ENCODE measurements around the gene UTS2R. TPM values are rescaled to one million over a fixed set of nuclear protein-coding genes. Genes with fewer than 3 reads are reported as not detected.

UTS2R gene
- polyA plus RNA-seq, 1 of the 3 experiments (the other 2 are of a cell fraction) = not detected

DNA sequence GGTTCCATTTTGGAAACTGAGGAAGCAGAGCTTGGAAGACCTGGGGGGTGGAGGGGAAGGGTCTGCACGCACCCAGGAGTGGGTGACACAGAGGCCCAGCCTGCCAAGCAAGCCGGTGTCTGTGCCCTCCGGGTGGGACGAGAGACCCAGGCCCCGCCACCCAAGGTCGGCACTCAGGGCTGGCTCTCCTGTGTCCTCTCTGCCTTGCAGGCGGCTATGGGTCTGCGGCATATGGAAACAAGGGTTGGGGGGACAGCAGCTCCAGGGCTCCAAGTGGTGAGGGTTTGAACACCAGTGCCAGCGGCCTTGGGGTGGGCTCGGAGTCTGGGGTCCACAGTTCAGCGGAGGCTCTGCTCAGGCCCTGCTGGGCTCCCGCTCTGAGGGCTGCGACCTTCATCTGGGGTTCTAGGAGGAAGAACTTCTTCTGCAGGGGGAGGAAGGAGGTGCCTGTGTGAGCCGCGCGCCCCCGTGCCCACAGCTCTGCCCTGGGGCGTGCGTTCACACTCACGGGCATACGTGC lies 49.6 kb upstream of the UTS2R start (continued):
- TF ChIP-seq YY1 (IDR thresholded peaks at IDR 0.05; ENCODE audit: low read depth) = no peak

GRCh38 chr17:82322526-82323453 lies 48.8 kb upstream of the UTS2R start:
- no peak for DNase-seq
- Histone ChIP-seq H3K9ac (no peak overlapping the region), H3K4me3 (ENCODE audit: low read depth in 2 of 2, low read length in 1 of 2) (no peak overlapping the region), H3K36me3 (replicated peaks in 1 of 2; ENCODE audit: control insufficient read depth in 1 of 2, insufficient read depth in 2 of 2, low read length in 1 of 2) (no peaks in the 10 kb centered on the region), H3F3A (replicated peaks; ENCODE audit: insufficient read depth) (peaks cover 20% of the 10 kb centered on the region), H3K9me2 (no peaks in the 10 kb centered on the region), H3K4me1 (ENCODE audit: control insufficient read depth in 1 of 2, insufficient read depth in 2 of 2, low read depth in 1 of 2, low read length in 1 of 2) (peaks cover 5 to 14% of the 10 kb centered on the region in 2 experiments; a peak in 3 of 4 replicates), H3K79me2 (ENCODE audit: insufficient read depth) (no peaks in the 10 kb centered on the region), H2AFZ (ENCODE audit: low read depth) (no peak overlapping the region), H3K9me3 (no peaks in the 10 kb centered on the region), H4K20me1 (ENCODE audit: insufficient read depth) (no peaks in the 10 kb centered on the region), H3K4me2 (no peak overlapping the region), H3K27ac (ENCODE audit: low read depth in 2 of 2, low read length in 1 of 2) (no peak overlapping the region), H3K27me3 (ENCODE audit: insufficient read depth) (peaks cover 17% of the 10 kb centered on the region; the same call in 1 of the 2 replicates)
- ChIA-PET CTCF (interaction anchor here (0.7 to 9.9 kb wide), 23 partner anchors 10 to 292 kb away, joined by 3 to 184 read pairs (median 4); partner anchors contain the start of genes SECTM1 and SLC16A3), POLR2A (no interaction called here)
- WGBS (ENCODE audit: low lambda C conversion rate) = 75% methylated on average over 24 of the region's 28 CpGs
- TF ChIP-seq YY1 (IDR thresholded peaks at IDR 0.05; ENCODE audit: low read depth) = no peak
- TF ChIP-seq EZH2phosphoT487 (IDR thresholded peaks at IDR 0.05; ENCODE audit: borderline replicate concordance, low read depth) = no peak
- TF ChIP-seq TAF1 (IDR thresholded peaks at IDR 0.05; ENCODE audit: borderline replicate concordance, low read depth, low read length) = no peak
- no peak for TF ChIP-seq EP300 (IDR thresholded peaks at IDR 0.05; ENCODE audit: borderline replicate concordance in 1 of 2, low read depth in 1 of 2, low read length in 1 of 2)
- TF ChIP-seq, protein P1, sequence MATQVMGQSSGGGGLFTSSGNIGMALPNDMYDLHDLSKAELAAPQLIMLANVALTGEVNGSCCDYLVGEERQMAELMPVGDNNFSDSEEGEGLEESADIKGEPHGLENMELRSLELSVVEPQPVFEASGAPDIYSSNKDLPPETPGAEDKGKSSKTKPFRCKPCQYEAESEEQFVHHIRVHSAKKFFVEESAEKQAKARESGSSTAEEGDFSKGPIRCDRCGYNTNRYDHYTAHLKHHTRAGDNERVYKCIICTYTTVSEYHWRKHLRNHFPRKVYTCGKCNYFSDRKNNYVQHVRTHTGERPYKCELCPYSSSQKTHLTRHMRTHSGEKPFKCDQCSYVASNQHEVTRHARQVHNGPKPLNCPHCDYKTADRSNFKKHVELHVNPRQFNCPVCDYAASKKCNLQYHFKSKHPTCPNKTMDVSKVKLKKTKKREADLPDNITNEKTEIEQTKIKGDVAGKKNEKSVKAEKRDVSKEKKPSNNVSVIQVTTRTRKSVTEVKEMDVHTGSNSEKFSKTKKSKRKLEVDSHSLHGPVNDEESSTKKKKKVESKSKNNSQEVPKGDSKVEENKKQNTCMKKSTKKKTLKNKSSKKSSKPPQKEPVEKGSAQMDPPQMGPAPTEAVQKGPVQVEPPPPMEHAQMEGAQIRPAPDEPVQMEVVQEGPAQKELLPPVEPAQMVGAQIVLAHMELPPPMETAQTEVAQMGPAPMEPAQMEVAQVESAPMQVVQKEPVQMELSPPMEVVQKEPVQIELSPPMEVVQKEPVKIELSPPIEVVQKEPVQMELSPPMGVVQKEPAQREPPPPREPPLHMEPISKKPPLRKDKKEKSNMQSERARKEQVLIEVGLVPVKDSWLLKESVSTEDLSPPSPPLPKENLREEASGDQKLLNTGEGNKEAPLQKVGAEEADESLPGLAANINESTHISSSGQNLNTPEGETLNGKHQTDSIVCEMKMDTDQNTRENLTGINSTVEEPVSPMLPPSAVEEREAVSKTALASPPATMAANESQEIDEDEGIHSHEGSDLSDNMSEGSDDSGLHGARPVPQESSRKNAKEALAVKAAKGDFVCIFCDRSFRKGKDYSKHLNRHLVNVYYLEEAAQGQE (IDR thresholded peaks at IDR 0.05; ENCODE audit: low read depth, low read length) = no peak
- TF ChIP-seq ZBTB33 (IDR thresholded peaks at IDR 0.05; ENCODE audit: borderline replicate concordance, low read depth) = no peak
- TF ChIP-seq CHD2 (IDR thresholded peaks at IDR 0.05; ENCODE audit: low read length, partially characterized antibody) = no peak
- TF ChIP-seq NFIC (IDR thresholded peaks at IDR 0.05; ENCODE audit: borderline replicate concordance) = no peak
- no peak for TF ChIP-seq SIN3A (IDR thresholded peaks at IDR 0.05; ENCODE audit: borderline replicate concordance, low read depth, low read length)
- TF ChIP-seq FOXM1 (IDR thresholded peaks at IDR 0.05; ENCODE audit: low read depth) = no peak
- TF ChIP-seq MAX (IDR thresholded peaks at IDR 0.05; ENCODE audit: low read depth) = no peak
- no peak for TF ChIP-seq USF1 (IDR thresholded peaks at IDR 0.05; ENCODE audit: borderline replicate concordance, low read depth)
- no peak for TF ChIP-seq FOSL2 (IDR thresholded peaks at IDR 0.05; ENCODE audit: borderline replicate concordance, low read depth)
- no peak for TF ChIP-seq ELF1 (IDR thresholded peaks at IDR 0.05)
- TF ChIP-seq TCF12 (IDR thresholded peaks at IDR 0.05) = no peak
- no peak for TF ChIP-seq RFX5 (IDR thresholded peaks at IDR 0.05; ENCODE audit: low read length)
- TF ChIP-seq SMC3 (IDR thresholded peaks at IDR 0.05; ENCODE audit: low read depth, low read length) = no peak
- no peak for TF ChIP-seq MEF2A (IDR thresholded peaks at IDR 0.05; ENCODE audit: borderline replicate concordance, low read depth)
